ENCODE data around the gene CD209.

The CD209 gene

GRCh38 chr19:7787141-7787540, 39.8 kb upstream of the CD209 start:
- Histone ChIP-seq H3K4me1 (ENCODE audit: control insufficient read depth, insufficient read depth, low read length) (no peaks in the 10 kb centered on the region), H3K36me3 (ENCODE audit: control insufficient read depth in 2 of 2, insufficient read depth in 2 of 2, low read length in 2 of 2) (no peaks in the 10 kb centered on the region), H3K27ac (ENCODE audit: low read length) (no peak overlapping the region), H3K9me3 (ENCODE audit: control insufficient read depth in 2 of 2, low read length in 2 of 2) (no peaks in the 10 kb centered on the region), H3K9ac (ENCODE audit: low read length in 2 of 2) (no peak overlapping the region), H3K4me3 (ENCODE audit: low read length in 2 of 2) (no peak overlapping the region), H3K27me3 (ENCODE audit: control insufficient read depth in 1 of 2, insufficient read depth in 2 of 2, low read length in 2 of 2) (peaks cover 26 to 43% of the 10 kb centered on the region in 2 donors)

DNA sequence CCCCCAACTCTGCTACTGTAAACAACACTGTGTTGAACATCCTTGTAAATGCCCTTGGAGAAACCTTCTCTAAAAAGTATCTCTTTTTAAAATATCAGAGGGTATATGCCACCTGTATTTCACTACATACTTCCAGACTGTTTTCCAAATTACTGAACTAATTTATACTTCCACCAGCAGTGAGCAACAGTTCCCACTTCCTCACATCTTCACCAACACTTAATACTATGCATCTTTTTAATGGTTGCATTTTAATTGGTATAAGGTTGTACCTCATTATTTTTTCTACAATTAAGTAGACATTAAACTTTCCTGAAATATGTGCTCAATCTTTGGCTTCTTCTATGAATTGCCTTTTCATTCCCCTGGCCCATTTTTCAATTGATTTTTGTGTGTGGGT, 37.5 kb upstream of the CD209 start:
- no peak overlapping the region for H3K9ac ChIP-seq (ENCODE audit: low read length in 2 of 2)
- H3K9me3 ChIP-seq (ENCODE audit: control insufficient read depth in 2 of 2, low read length in 2 of 2): no peaks in the 10 kb centered on the region
- no peak overlapping the region for H3K4me3 ChIP-seq (ENCODE audit: low read length in 2 of 2)
- no peaks in the 10 kb centered on the region for H3K36me3 ChIP-seq (ENCODE audit: control insufficient read depth in 2 of 2, insufficient read depth in 2 of 2, low read length in 2 of 2)
- no peak overlapping the region for H3K27ac ChIP-seq (ENCODE audit: low read length)
- H3K4me1 ChIP-seq (ENCODE audit: control insufficient read depth, insufficient read depth, low read length): no peaks in the 10 kb centered on the region
- peaks cover 38 to 39% of the 10 kb centered on the region in 2 donors for H3K27me3 ChIP-seq (ENCODE audit: control insufficient read depth in 1 of 2, insufficient read depth in 2 of 2, low read length in 2 of 2)

- H3K27ac ChIP-seq (ENCODE audit: low read length): no peak overlapping the region
- H3K4me3 ChIP-seq (ENCODE audit: low read length in 2 of 2): no peak overlapping the region
- no peaks in the 10 kb centered on the region for H3K9me3 ChIP-seq (ENCODE audit: control insufficient read depth in 2 of 2, low read length in 2 of 2)
- H3K4me1 ChIP-seq (ENCODE audit: control insufficient read depth, insufficient read depth, low read length): no peaks in the 10 kb centered on the region
- peaks cover 35 to 36% of the 10 kb centered on the region in 2 donors for H3K27me3 ChIP-seq (ENCODE audit: control insufficient read depth in 1 of 2, insufficient read depth in 2 of 2, low read length in 2 of 2)
- no peaks in the 10 kb centered on the region for H3K36me3 ChIP-seq (ENCODE audit: control insufficient read depth in 2 of 2, insufficient read depth in 2 of 2, low read length in 2 of 2)
- no peak overlapping the region for H3K9ac ChIP-seq (ENCODE audit: low read length in 2 of 2)
Measured at GRCh38 chr19:7783991-7784423, 36.7 kb upstream of the CD209 start.

DNA sequence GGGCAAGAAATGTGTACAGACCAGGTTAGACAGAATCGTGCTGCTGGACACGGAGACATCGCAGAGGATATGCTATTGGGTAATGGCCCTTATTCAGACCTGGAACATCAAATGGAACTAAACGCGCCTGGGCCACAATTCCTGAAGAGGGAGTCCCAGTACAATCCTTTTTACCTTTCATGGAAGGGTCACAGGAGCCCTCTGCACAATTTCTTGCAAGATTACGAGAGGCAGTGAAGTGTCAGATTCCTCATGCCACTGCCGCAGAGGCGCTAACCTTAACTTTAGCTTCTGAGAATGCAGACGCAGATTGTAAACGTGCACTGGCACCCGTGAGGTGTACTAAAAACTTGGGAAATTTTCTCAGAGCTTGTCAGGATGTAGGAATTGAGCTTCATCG, 33.8 kb upstream of the CD209 start:
- Histone ChIP-seq H3K9ac (ENCODE audit: low read length in 2 of 2) (no peak overlapping the region), H3K36me3 (ENCODE audit: control insufficient read depth in 2 of 2, insufficient read depth in 2 of 2, low read length in 2 of 2) (no peaks in the 10 kb centered on the region), H3K4me3 (ENCODE audit: low read length in 2 of 2) (no peak overlapping the region), H3K27me3 (ENCODE audit: control insufficient read depth in 1 of 2, insufficient read depth in 2 of 2, low read length in 2 of 2) (peaks cover 14 to 25% of the 10 kb centered on the region in 2 donors), H3K9me3 (ENCODE audit: control insufficient read depth in 2 of 2, low read length in 2 of 2) (no peaks in the 10 kb centered on the region), H3K4me1 (ENCODE audit: control insufficient read depth, insufficient read depth, low read length) (no peaks in the 10 kb centered on the region), H3K27ac (ENCODE audit: low read length) (no peak overlapping the region)

DNA sequence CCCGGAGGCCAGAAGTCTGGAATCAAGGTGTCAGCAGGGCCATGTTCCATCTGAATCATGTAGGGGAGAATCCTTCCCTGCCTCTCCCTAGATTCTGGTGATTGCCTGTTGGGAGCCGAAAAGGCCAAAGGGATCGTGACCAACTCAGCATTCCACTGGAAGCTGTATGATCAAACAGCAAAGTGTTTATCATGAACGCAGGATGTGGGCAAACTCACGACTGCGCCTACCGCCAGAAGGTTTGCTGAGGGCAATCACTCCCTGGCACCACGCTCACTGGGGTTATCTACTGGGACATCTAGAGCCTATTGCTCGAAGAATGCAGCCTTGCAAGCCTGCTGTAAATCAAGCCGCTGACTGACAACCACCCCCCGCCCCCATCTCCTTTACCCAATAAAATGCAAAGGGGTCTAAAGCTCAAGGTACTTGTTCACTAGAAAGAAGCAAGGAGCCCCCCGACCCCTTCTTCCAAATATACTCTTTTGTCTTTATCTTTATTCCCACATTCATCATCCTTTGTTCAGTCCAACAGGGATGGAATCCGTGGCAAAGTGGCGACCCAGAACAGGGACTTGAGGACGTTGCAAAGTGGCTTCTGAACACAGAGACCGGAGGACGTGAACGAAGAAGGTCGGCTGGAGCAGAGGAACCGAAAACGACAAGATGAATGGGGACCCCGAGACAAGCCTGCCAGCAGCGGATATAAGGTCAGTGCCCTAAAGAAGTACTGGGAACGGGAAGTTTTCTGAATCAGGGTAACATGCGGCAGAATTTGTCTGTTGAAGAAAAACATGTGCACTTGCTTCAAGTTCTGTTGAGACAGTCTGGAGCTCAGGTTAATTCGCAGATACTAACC, 32.5 kb upstream of the CD209 start:
- Histone ChIP-seq H3K9ac (ENCODE audit: low read length in 2 of 2) (no peak overlapping the region), H3K4me3 (ENCODE audit: low read length in 2 of 2) (no peak overlapping the region), H3K9me3 (ENCODE audit: control insufficient read depth in 2 of 2, low read length in 2 of 2) (no peaks in the 10 kb centered on the region), H3K4me1 (ENCODE audit: control insufficient read depth, insufficient read depth, low read length) (no peaks in the 10 kb centered on the region), H3K27me3 (ENCODE audit: control insufficient read depth in 1 of 2, insufficient read depth in 2 of 2, low read length in 2 of 2) (peaks cover 13 to 25% of the 10 kb centered on the region in 2 donors), H3K36me3 (ENCODE audit: control insufficient read depth in 2 of 2, insufficient read depth in 2 of 2, low read length in 2 of 2) (no peaks in the 10 kb centered on the region), H3K27ac (ENCODE audit: low read length) (no peak overlapping the region)

- H3K4me1 ChIP-seq (ENCODE audit: control insufficient read depth, insufficient read depth, low read length): no peaks in the 10 kb centered on the region
- no peaks in the 10 kb centered on the region for H3K36me3 ChIP-seq (ENCODE audit: control insufficient read depth in 2 of 2, insufficient read depth in 2 of 2, low read length in 2 of 2)
- H3K27me3 ChIP-seq (ENCODE audit: control insufficient read depth in 1 of 2, insufficient read depth in 2 of 2, low read length in 2 of 2): peaks cover 8 to 18% of the 10 kb centered on the region in 2 donors
- no peak overlapping the region for H3K9ac ChIP-seq (ENCODE audit: low read length in 2 of 2)
- no peaks in the 10 kb centered on the region for H3K9me3 ChIP-seq (ENCODE audit: control insufficient read depth in 2 of 2, low read length in 2 of 2)
- no peak overlapping the region for H3K4me3 ChIP-seq (ENCODE audit: low read length in 2 of 2)
- no peak overlapping the region for H3K27ac ChIP-seq (ENCODE audit: low read length)
Measured at GRCh38 chr19:7778081-7778480, 30.7 kb upstream of the CD209 start.

- H3K4me1 ChIP-seq (ENCODE audit: control insufficient read depth, insufficient read depth, low read length): no peaks in the 10 kb centered on the region
- H3K4me3 ChIP-seq (ENCODE audit: low read length in 2 of 2): no peak overlapping the region
- H3K36me3 ChIP-seq (ENCODE audit: control insufficient read depth in 2 of 2, insufficient read depth in 2 of 2, low read length in 2 of 2): no peaks in the 10 kb centered on the region
- peaks cover 6 to 10% of the 10 kb centered on the region in 2 donors for H3K27me3 ChIP-seq (ENCODE audit: control insufficient read depth in 1 of 2, insufficient read depth in 2 of 2, low read length in 2 of 2)
- no peak overlapping the region for H3K27ac ChIP-seq (ENCODE audit: low read length)
- no peak overlapping the region for H3K9ac ChIP-seq (ENCODE audit: low read length in 2 of 2)
- H3K9me3 ChIP-seq (ENCODE audit: control insufficient read depth in 2 of 2, low read length in 2 of 2): no peaks in the 10 kb centered on the region
Measured at GRCh38 chr19:7775761-7776160, 28.4 kb upstream of the CD209 start.

DNA sequence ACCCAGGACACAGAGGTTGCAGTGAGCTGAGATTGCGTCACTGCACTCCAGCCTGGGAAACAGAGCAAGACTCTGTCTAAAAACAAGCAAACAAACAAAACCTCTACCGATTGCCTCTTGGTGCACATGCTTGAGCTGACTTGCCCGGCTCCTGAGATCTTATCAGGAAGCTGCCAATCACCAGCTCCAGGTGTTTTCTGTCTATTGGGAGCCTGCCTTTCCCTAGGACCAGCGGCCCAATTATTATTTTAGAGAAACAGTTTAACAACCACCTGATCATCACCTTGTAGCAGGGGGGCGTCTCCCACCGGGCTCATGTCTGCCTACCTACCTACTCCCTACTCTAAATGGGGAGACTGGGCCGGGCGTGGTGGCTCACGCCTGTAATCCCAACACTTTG, 26.5 kb upstream of the CD209 start:
- H3K9ac ChIP-seq (ENCODE audit: low read length in 2 of 2): no peak overlapping the region
- H3K4me3 ChIP-seq (ENCODE audit: low read length in 2 of 2): no peak overlapping the region
- peaks cover 0 to 6% of the 10 kb centered on the region in 2 donors for H3K27me3 ChIP-seq (ENCODE audit: control insufficient read depth in 1 of 2, insufficient read depth in 2 of 2, low read length in 2 of 2)
- no peaks in the 10 kb centered on the region for H3K36me3 ChIP-seq (ENCODE audit: control insufficient read depth in 2 of 2, insufficient read depth in 2 of 2, low read length in 2 of 2)
- no peak overlapping the region for H3K27ac ChIP-seq (ENCODE audit: low read length)
- H3K4me1 ChIP-seq (ENCODE audit: control insufficient read depth, insufficient read depth, low read length): no peaks in the 10 kb centered on the region
- H3K9me3 ChIP-seq (ENCODE audit: control insufficient read depth in 2 of 2, low read length in 2 of 2): no peaks in the 10 kb centered on the region

- Histone ChIP-seq H3K9me3 (ENCODE audit: control insufficient read depth in 2 of 2, low read length in 2 of 2) (no peaks in the 10 kb centered on the region), H3K4me1 (ENCODE audit: control insufficient read depth, insufficient read depth, low read length) (no peaks in the 10 kb centered on the region), H3K9ac (ENCODE audit: low read length in 2 of 2) (no peak overlapping the region), H3K4me3 (ENCODE audit: low read length in 2 of 2) (no peak overlapping the region), H3K27ac (ENCODE audit: low read length) (no peak overlapping the region), H3K27me3 (ENCODE audit: control insufficient read depth in 1 of 2, insufficient read depth in 2 of 2, low read length in 2 of 2) (peaks cover 0 to 4% of the 10 kb centered on the region in 2 donors), H3K36me3 (ENCODE audit: control insufficient read depth in 2 of 2, insufficient read depth in 2 of 2, low read length in 2 of 2) (no peaks in the 10 kb centered on the region)
Measured at GRCh38 chr19:7772752-7773291, 25.5 kb upstream of the CD209 start.

DNA sequence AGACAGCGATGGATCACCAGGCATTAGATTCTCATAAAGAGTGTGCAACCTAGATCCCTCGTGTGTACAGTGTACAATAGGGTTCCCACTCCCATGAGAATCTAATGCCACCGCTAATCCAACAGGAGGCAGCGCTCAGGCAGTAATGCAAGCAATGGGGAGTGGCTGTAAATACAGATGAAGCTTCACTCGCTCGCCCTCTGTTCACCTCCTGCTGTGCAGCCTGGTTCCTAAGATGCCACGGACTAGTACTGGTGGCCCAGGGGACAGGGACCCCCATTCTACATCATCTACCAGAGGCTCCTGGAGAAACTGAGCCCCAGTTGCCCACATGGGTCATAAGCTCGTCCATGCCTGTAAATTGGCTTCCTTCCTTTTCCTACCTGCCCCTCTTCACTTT, 23.7 kb upstream of the CD209 start:
- H3K4me1 ChIP-seq (ENCODE audit: control insufficient read depth, insufficient read depth, low read length): no peaks in the 10 kb centered on the region
- no peaks in the 10 kb centered on the region for H3K9me3 ChIP-seq (ENCODE audit: control insufficient read depth in 2 of 2, low read length in 2 of 2)
- no peak overlapping the region for H3K4me3 ChIP-seq (ENCODE audit: low read length in 2 of 2)
- H3K36me3 ChIP-seq (ENCODE audit: control insufficient read depth in 2 of 2, insufficient read depth in 2 of 2, low read length in 2 of 2): no peaks in the 10 kb centered on the region
- no peak overlapping the region for H3K27ac ChIP-seq (ENCODE audit: low read length)
- H3K27me3 ChIP-seq (ENCODE audit: control insufficient read depth in 1 of 2, insufficient read depth in 2 of 2, low read length in 2 of 2): peaks cover 0 to 9% of the 10 kb centered on the region in 2 donors
- H3K9ac ChIP-seq (ENCODE audit: low read length in 2 of 2): no peak overlapping the region

GRCh38 chr19:7769171-7769570, 21.8 kb upstream of the CD209 start:
- no peak overlapping the region for H3K4me3 ChIP-seq (ENCODE audit: low read length in 2 of 2)
- no peaks in the 10 kb centered on the region for H3K36me3 ChIP-seq (ENCODE audit: control insufficient read depth in 2 of 2, insufficient read depth in 2 of 2, low read length in 2 of 2)
- H3K9me3 ChIP-seq (ENCODE audit: control insufficient read depth in 2 of 2, low read length in 2 of 2): no peaks in the 10 kb centered on the region
- peaks cover 0 to 9% of the 10 kb centered on the region in 2 donors for H3K27me3 ChIP-seq (ENCODE audit: control insufficient read depth in 1 of 2, insufficient read depth in 2 of 2, low read length in 2 of 2)
- H3K4me1 ChIP-seq (ENCODE audit: control insufficient read depth, insufficient read depth, low read length): no peaks in the 10 kb centered on the region
- no peak overlapping the region for H3K27ac ChIP-seq (ENCODE audit: low read length)
- H3K9ac ChIP-seq (ENCODE audit: low read length in 2 of 2): no peak overlapping the region

All from stomach smooth muscle (tissue), 2 donors.